Peyer's patch (tissue), 4 donors: ENCODE results near the gene TSEN34. TPM values are rescaled to one million over a fixed set of nuclear protein-coding genes. Genes with fewer than 3 reads are reported as not detected.
"Not testable (repeated sequence)": the region's sequence is repeated elsewhere in the genome, so short reads cannot be mapped to it uniquely, and the experiment has no call there.

Source experiments
- DNase-seq, 3 donors: peaks; one replicate each; pipeline ENCODE4 v3.0.0-alpha.2; 2017 to 2019
- H3K27ac ChIP-seq, 4 donors: fragments of 200-600 bp; sonication (generic); one replicate each; pipeline ENCODE4 v1.5.1; 2016 to 2019
- H3K27me3 ChIP-seq, 2 donors: fragments of 200-600 bp; sonication (generic); one replicate each; pipeline ENCODE4 v1.5.1; 2019
- H3K36me3 ChIP-seq, 3 donors: fragments of 200-600 bp; sonication (generic); one replicate each; pipeline ENCODE4 v1.5.1; 2016 to 2019
- H3K4me1 ChIP-seq, 4 donors: fragments of 200-600 bp; sonication (generic); one replicate each; pipeline ENCODE4 v1.5.1; 2016 to 2019
- H3K4me3 ChIP-seq, 4 donors: fragments of 200-600 bp; sonication (generic); 1 replicate in 3 of 4; 2 replicates in 1 of 4; pipeline ENCODE4 v1.5.1; 2016 to 2019; ENCODE audit warnings: mild to moderate bottlenecking in 1 of 4
- H3K9me3 ChIP-seq, 4 donors: fragments of 200-600 bp; sonication (generic); one replicate each; pipeline ENCODE4 v1.5.1; 2016 to 2019; ENCODE audit warnings: mild to moderate bottlenecking in 1 of 4
- CTCF ChIP-seq, 6 experiments: fragments of 450-650 bp in 4 of 6; fragments of 200-600 bp in 2 of 6; sonication (generic) in 1 of 6; IDR thresholded peaks; one replicate each; pipeline ENCODE4 v1.5.1; 2017 to 2019; ENCODE audit warnings: antibody characterized with exemption in 6 of 6, mild to moderate bottlenecking in 3 of 6, moderate library complexity in 1 of 6
- POLR2A ChIP-seq, 2 donors: fragments of 450-650 bp; IDR thresholded peaks; one replicate each; pipeline ENCODE4 v1.5.1; 2017; ENCODE audit warnings: antibody characterized with exemption in 2 of 2, mild to moderate bottlenecking in 2 of 2, moderate library complexity in 2 of 2
- total RNA-seq, 4 donors: library from RNA; depleted of rRNA; stranded (reverse); fragments of >200 nt; gene quantifications; one replicate each; pipeline ENCODE4 v1.1.0, GENCODE V29; 2016

TSEN34 gene
- total RNA-seq, 4 donors from 2014 or later: 29.7 to 50.4 (median 42.2) TPM

DNA sequence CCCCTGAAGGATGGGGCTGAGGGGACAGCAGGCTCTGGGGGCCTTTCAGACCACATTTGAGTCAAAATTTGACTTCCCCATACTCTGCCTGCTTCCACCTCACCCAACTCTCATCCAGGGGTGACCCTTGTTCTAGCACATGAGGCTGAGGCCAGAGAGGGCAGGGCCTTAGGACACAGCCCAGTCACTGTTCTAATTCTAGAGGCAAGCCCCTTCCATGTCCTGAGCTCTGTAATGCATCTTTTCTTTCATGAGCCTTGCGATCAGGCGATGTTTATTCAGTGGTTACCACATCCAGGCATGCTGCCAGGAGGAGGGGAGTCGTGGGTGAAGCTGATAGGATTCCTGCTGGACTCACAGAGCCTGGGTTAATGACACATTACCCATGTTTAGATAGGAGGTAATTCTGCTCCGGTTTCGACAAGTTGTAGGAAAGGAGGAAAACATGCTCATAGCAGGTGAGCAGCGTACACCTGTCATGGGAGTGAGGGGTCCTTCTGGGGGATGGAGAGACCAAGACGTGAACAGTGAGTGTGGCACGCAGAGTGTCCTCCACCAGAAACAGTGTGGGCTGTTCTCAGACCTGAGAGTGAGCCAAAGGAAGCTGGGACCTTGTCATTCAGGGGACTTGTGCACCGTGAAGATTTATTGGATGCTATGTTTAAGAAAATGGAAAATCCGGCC lies 18.8 kb downstream of the TSEN34 start:
- H3K4me1 ChIP-seq: peaks cover 10 to 50% (median 19%) of the 10 kb centered on the region in 4 donors
- peaks cover 0 to 32% (median 0%) of the 10 kb centered on the region in 3 donors for H3K36me3 ChIP-seq
- H3K27me3 ChIP-seq: no peaks in the 10 kb centered on the region
- H3K9me3 ChIP-seq: no peaks in the 10 kb centered on the region
- H3K4me3 ChIP-seq: peak overlapping the region in 1 of 4 donors; percentile 38
- H3K27ac ChIP-seq: peak overlapping the region; percentile 70 to 87 (median 76)
- peak; percentile 56 to 92 (median 81) for DNase-seq
- no peak for TF ChIP-seq CTCF (IDR thresholded peaks at IDR 0.05)
- peak; percentile 6 to 60 for TF ChIP-seq POLR2A (IDR thresholded peaks at IDR 0.05)

DNA sequence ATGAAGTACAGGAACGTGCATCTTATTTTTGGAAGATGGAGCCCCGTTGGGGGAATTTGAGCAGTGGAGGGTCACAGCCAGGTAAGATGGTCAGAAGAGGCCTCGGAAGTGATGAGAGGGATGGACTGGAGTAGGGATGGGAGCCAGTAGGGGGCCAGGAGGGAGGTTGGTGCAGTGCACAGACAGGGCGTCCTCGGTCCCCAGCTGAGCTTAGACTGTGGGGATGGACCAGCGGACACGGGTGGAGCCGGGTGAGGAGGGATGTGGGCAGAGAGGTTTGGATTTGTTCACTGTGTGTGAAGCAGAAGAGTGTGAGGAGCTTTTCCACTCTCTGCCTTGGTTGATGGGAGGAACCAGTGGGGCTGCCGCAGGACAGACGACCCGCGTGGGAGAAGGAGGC lies 20.1 kb downstream of the TSEN34 start:
- H3K9me3 ChIP-seq: no peaks in the 10 kb centered on the region
- H3K4me3 ChIP-seq: peak overlapping the region in 1 of 4 donors; percentile 5
- H3K27me3 ChIP-seq: no peaks in the 10 kb centered on the region
- H3K4me1 ChIP-seq: peaks cover 10 to 43% (median 19%) of the 10 kb centered on the region in 4 donors
- H3K27ac ChIP-seq: peak overlapping the region in 2 of 4 donors; percentile 83 to 87
- peaks cover 0 to 19% (median 0%) of the 10 kb centered on the region in 3 donors for H3K36me3 ChIP-seq
- DNase-seq: no peak
- no peak for TF ChIP-seq POLR2A (IDR thresholded peaks at IDR 0.05)
- no peak for TF ChIP-seq CTCF (IDR thresholded peaks at IDR 0.05)

- not testable (repeated sequence) for H3K4me3 ChIP-seq, H3K27me3 ChIP-seq, H3K27ac ChIP-seq, DNase-seq, H3K9me3 ChIP-seq, H3K36me3 ChIP-seq
- H3K4me1 ChIP-seq: peaks cover 1 to 14% (median 6%) of the 10 kb centered on the region in 4 donors
Measured at GRCh38 chr19:54214217-54214616, 23.1 kb downstream of the TSEN34 start.

DNA sequence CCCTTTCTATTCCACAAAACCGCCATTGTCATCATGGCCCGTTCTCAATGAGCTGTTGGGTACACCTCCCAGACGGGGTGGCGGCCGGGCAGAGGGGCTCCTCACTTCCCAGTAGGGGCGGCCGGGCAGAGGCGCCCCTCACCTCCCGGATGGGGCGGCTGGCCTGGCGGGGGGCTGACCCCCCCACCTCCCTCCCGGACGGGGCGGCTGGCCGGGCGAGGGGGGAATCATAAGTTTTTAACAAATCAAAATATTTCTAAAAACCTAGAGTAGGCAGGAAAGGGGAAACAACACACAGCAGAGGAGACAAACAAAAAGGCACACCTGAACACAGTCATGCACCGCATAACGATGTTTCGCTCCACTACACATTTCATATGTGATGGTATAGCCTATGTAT lies 23.6 kb downstream of the TSEN34 start:
- H3K36me3 ChIP-seq, H3K4me3 ChIP-seq, H3K27me3 ChIP-seq, H3K27ac ChIP-seq, H3K9me3 ChIP-seq, DNase-seq, H3K4me1 ChIP-seq: not testable (repeated sequence)

GRCh38 chr19:54216869-54217268 lies 25.8 kb downstream of the TSEN34 start:
- TF ChIP-seq CTCF (IDR thresholded peaks at IDR 0.05) (no peak), POLR2A (IDR thresholded peaks at IDR 0.05) (no peak)
- no peaks in the 10 kb centered on the region for H3K9me3 ChIP-seq
- H3K4me1 ChIP-seq: no peaks in the 10 kb centered on the region
- H3K4me3 ChIP-seq: no peak overlapping the region
- H3K36me3 ChIP-seq: no peaks in the 10 kb centered on the region
- no peaks in the 10 kb centered on the region for H3K27me3 ChIP-seq
- H3K27ac ChIP-seq: no peak overlapping the region
- peak in 1 of 3 donors; percentile 42 for DNase-seq

DNA sequence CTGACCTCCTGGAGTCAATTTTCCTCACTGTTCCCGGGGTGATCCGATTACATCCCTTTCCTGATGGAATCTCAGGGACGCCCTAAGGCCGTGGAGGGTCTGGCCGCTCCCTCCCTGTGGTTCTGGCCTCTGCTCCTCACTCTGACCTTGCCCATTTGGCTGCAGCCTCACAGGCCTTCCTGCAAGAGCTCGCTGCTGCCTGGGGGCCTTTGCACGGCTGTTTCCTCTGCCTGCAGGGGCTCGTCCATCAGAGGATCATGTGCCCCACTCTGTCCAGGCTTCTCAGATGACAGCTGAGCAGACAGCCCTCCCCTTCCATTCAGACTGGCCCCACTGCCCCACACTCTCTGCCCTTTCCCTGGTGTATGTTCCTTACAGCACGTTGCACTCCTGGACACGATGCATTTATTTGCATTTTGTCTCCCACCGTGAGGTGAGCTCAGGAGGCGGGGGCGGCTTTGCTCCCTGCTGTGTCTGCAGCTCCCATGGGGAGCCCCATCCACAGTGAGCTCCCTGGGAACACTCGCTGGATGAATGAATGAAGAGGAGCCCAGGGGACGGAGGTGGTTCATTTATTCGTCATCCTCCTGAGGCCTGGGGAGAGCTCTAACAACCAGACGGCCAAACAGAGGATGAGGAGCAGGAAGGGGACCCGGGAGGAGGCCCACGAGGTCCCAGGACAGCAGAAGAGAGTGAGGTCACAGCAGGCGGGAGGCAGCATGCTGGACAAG lies 26.6 kb downstream of the TSEN34 start:
- not testable (repeated sequence) for H3K4me3 ChIP-seq, H3K27ac ChIP-seq, H3K9me3 ChIP-seq, H3K4me1 ChIP-seq, H3K36me3 ChIP-seq, H3K27me3 ChIP-seq
- peak in 1 of 3 donors; percentile 26 for DNase-seq

- H3K4me3 ChIP-seq: no peak overlapping the region
- no peak for TF ChIP-seq CTCF (IDR thresholded peaks at IDR 0.05)
- no peak for TF ChIP-seq POLR2A (IDR thresholded peaks at IDR 0.05)
Measured at GRCh38 chr19:54218259-54218658, 27.2 kb downstream of the TSEN34 start.

More at GRCh38 chr19:54218259-54218658, 27.2 kb downstream of the TSEN34 start:
- H3K4me1 ChIP-seq: no peaks in the 10 kb centered on the region
- H3K27me3 ChIP-seq: no peaks in the 10 kb centered on the region
- H3K9me3 ChIP-seq: no peaks in the 10 kb centered on the region
- DNase-seq: peak in 1 of 3 donors; percentile 40
- H3K27ac ChIP-seq: no peak overlapping the region
- H3K36me3 ChIP-seq: no peaks in the 10 kb centered on the region
